ENCODE measurements around the gene GPR179.
A peak's percentile ranks its signal among the peaks of the same experiment; 100 is the strongest.
"Not testable (repeated sequence)": the region's sequence is repeated elsewhere in the genome, so short reads cannot be mapped to it uniquely, and the experiment has no call there.

The GPR179 gene

DNA sequence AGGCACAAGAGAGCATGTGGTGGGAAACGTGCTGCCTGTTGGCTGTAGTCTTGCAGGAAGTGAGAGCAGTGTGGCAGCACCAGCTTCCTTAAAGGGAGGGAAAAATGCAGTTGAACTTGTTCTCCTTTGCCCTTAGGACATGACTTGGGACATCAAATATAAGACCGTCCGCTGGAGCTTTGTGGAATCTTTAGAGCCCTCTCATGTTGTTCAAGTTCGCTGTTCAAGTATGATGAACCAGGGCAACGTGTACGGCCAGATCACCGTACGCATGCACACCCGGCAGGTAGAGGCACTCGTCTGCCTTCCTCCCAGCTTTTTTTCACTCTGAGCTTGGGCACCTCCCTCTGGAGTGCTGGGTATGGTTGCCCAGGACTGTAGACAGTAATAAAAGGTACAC is 23.3 kb downstream of the GPR179 start:
- DNase-seq, result no peak

DNA sequence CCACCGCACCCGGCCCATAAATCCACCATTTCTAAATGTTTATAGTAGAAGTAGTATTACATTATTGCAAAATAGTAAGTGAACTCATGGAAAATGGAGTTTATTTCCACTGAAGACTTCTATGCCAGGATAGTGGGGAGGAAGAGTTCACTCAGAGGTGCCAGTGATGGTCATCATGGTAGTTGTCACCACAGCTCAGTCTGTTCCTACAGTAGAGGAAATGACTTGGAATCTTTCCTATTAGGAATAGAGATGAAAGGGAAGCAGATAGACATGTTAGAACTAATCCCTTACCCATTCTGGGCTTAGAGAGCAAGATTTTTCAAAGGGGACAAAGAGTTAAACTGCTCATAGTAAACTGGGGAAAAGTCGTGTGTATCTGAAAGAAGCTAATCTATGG is 26.7 kb downstream of the GPR179 start:
- no peak for DNase-seq

DNA sequence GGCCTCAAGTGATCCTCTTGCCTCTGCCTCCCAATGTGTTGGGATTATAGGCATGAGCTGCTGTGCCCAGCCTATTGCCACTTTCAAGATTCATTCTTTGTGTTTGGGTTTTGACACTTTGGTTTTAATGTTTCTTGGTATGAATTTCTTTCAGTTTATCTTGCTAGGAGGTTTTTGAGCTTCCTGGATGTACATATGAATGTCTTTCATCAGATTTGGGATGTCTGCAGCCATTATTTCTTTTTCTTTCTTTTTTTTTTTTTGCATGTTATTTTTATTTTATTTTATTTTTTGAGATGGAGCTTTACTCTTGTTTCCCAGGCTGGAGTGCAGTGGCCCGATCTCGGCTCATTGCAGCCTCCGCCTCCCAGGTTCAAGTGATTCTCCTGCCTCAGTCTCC is 28.3 kb downstream of the GPR179 start:
- DNase-seq, result no peak

DNA sequence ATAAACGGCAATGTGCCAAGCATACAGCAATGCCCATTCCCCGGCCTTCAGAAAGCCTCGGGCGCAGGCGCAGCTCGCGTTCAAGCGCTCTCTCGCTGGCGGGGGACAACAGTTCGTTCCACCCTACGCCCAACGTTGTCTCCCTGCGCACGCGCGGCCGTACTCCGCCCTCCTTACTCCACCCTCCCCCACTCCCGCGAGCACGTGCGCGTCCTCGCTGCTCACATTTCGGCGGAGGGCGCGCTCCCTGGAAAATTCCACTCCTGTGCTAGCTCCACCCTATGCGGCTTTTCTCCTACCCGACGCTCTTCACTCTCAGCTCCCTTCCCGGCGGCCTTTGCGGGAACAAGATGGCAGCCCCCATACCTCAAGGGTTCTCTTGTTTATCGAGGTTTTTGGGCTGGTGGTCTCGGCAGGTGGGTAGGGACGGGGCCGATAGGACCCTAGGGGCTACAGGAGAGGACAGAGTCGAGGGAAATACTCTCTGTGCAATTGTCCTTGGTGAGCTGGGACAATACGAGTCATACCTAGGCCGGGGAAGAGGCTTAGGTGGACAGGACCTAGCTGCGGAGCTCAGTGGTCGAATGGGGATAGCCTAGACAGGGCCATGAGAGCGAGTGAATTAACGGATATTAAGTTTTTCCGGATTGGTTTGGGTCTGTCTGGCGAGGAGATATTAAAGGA is 46.8 kb downstream of the GPR179 start, which contains the start of gene MRPL45:
MRPL45 (plus strand) TSS at position 335 of the 684 bp plus-strand sequence; CDS start at position 351, 16 bp downstream.
- DNase-seq, result peak; percentile 96

DNA sequence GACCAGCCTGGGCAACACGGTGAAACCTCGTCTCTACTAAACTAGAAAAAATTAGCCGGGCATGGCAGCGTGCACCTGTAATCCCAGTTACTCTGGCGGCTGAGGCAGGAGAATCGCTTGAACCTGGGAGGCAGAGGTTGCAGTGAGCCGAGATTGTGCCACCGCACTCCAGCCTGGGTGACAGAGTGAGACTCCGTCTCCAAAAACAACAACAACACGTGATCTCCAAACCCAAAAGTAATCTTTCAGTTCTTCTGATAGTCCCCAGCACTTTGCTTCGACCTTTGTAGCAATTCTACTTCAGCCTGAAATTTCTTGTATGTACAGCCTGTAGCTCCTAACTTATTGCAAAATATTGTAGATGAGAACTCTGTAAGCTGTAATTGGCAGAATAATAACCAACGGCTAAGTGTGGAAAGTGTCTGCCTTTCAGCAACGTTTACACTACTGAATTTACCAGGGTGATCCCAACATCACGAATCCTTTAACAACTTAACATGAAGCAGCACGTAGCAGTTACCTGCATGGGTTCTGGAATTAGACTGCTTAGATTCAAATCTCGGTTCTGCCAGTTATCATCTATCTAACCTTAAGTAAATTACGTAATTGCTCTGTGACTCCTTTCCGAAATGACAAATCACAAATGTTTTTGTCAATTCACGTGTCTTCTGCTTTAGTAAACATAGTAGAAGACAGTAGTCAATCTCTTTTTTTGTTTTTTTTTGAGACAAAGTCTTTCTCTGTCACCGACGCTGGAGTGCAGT is 48.0 kb downstream of the GPR179 start:
- not testable (repeated sequence) for DNase-seq

DNA sequence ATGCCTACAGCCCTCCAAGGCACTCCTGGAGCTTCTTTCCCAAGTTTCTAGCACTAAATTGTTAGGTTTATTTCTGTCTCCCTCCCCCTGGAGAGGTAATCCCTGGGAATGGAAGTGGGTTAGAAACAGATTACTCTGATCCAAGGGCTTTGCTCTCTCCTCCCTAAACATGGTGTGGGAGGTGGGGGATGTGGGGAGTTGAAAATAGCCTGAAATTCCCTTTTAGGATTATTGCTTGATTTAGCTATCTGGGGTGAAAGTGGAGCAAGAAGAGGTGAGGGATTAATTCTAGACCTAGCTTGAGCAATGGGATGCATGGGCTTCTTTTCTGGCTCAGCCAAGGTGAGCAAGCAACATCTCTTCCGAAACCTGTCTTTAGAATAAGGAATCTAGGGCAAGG is 54.0 kb downstream of the GPR179 start:
- not testable (repeated sequence) for DNase-seq

DNA sequence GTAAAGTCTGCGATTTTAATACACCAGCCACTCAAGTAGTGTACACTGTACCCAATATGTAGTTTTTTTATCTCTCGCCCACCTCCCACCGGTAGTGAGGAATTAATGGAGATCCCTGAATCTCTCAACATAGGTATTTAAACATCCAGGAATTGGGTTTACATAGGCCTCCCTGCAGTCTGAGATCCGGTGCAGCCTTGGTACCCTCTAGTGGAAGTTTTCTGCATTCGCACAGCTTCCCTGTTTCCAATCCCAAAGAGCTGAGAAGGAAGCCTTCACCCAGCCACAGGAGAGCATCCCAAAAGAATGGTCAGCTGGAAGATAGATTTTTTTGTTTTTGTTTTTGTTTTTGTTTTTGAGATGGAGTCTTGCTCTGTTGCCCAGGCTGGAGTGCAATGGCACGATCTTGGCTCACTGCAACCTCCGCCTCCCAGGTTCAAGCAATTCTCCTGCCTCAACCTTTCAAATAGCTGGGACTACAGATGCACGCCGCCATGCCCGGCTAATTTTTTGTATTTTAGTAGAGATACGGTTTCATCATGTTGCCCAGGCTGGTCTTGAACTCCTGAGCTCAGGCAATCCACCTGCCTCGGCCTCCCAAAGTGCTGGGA is 55.4 kb downstream of the GPR179 start:
- not testable (repeated sequence) for DNase-seq

DNA sequence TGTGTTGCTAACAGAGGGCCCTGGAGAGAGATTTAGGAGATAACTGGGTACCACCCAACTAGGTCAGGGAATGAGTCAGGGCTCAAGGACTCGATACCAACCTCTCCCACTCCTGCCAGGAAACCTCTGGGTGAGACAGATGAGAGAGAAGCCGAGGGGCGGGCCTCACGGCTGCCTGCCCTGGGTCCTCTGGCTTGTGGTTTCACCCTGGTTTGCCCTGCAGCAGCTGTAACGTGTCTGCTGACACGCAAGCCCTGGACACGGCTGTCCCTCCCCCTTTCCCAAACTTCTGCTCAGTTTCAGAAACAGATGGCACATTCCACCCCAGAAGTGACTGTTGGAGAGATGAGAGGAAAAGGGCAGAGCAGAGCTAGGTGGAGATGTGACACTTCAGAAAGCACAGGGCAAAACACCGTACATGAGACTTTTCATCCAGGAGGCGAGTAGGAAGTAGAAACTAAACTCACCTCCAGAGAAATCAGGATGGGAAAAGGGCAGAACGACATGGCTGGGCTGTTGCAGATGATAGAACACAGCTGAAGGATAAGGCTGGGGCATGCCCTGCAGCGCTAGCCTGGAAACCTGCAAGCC is 57.2 kb downstream of the GPR179 start:
- DNase-seq, result not testable (repeated sequence)

DNA sequence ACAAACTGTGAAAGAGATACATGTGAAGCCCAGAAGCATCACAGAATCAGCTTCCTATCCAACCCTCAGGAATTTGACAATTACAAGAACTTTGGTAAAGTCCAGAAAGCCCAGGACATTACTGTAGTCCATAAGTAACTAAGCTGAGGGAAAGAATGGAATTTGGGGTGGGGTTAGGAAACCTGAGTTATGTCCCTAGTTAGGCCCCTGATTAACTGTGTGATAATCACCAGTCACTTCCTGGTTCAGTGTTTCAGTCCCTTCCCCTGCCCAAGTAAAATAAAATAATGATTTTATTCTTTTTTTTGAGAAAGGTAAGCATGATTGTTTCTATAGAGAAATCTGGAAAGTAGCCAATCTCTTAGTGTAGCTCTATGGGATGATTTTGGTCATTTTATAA is 57.8 kb downstream of the GPR179 start:
- not testable (repeated sequence) for DNase-seq

All from stimulated activated CD4-positive, alpha-beta T cell treated with anti-CD3 and anti-CD28 coated beads, Interleukin-4, amount 100 ng/mL, for 1 hour (primary cell).